SK-N-SH (cell line): ENCODE results near the gene CREB3L1. TPM values are rescaled to one million over a fixed set of nuclear protein-coding genes. Genes with fewer than 3 reads are reported as not detected.

ENCODE experiments used
- CTCF ChIA-PET: fragments of 300-600, 350-600 bp; formaldehyde crosslinking; extraction: SDS; loops from one replicate; lab custom pipeline; 2021; lab: Yijun Ruan, JAX
- POLR2A ChIA-PET: fragments of 350-600 bp; sonication (Branson Sonifier 250); formaldehyde crosslinking; extraction: SDS; loops from one replicate; lab custom pipeline; 2020; ENCODE audit warnings: antibody characterized with exemption, inconsistent platforms; lab: Yijun Ruan, JAX
- DNase-seq: peaks from one replicate; pipeline ENCODE4 v3.0.0; 2012
- H2AFZ ChIP-seq: fragments of 200-600 bp; sonication (generic); 2 replicates; pipeline ENCODE4 v1.8.1; 2016; ENCODE audit warnings: antibody characterized with exemption, mild to moderate bottlenecking, low read depth
- H3F3A ChIP-seq: fragments of 200-600 bp; sonication (generic); replicated peaks from 2 replicates; pipeline ENCODE3; 2016; ENCODE audit warnings: antibody characterized with exemption, mild to moderate bottlenecking; ENCODE audit not compliant: insufficient read depth
- H3K27ac ChIP-seq, 2 experiments: fragments of 200-500 bp in 1 of 2; fragments of 200-600 bp in 1 of 2; sonication (Bioruptor generic) in 1 of 2; sonication (generic), shearing (Covaris generic) in 1 of 2; 2 replicates each; pipeline versions ENCODE4 v1.5.1 to v1.6.1; 2014 to 2016; ENCODE audit warnings: low read depth in 2 of 2, inconsistent platforms in 1 of 2, low read length in 1 of 2, mild to moderate bottlenecking in 1 of 2, mixed read lengths in 1 of 2
- H3K27me3 ChIP-seq: fragments of 200-600 bp; sonication (generic), shearing (Covaris generic); 2 replicates; pipeline ENCODE4 v1.6.1; 2016; ENCODE audit warnings: mixed run types; ENCODE audit not compliant: insufficient read depth
- H3K36me3 ChIP-seq, 2 experiments: fragments of 200-500 bp in 1 of 2; fragments of 200-600 bp in 1 of 2; sonication (Bioruptor generic) in 1 of 2; sonication (generic) in 1 of 2; replicated peaks in 1 of 2; 2 replicates each; pipeline versions ENCODE3 to v1.5.1; 2014 to 2016; ENCODE audit warnings: low read length in 1 of 2, mild to moderate bottlenecking in 1 of 2; ENCODE audit not compliant: insufficient read depth in 2 of 2, control insufficient read depth in 1 of 2
- H3K4me1 ChIP-seq, 2 experiments: fragments of 200-500 bp in 1 of 2; fragments of 200-600 bp in 1 of 2; sonication (Bioruptor generic) in 1 of 2; sonication (generic), shearing (Covaris generic) in 1 of 2; 2 replicates each; pipeline versions ENCODE4 v1.5.1 to v1.6.1; 2014 to 2016; ENCODE audit warnings: low read depth in 1 of 2, low read length in 1 of 2, mixed run types in 1 of 2; ENCODE audit not compliant: insufficient read depth in 2 of 2, control insufficient read depth in 1 of 2
- H3K4me2 ChIP-seq: fragments of 200-600 bp; sonication (generic), shearing (Covaris generic); 2 replicates; pipeline ENCODE4 v1.6.1; 2017; ENCODE audit warnings: mixed run types
- H3K4me3 ChIP-seq, 2 experiments: fragments of 200-500 bp in 1 of 2; fragments of 200-600 bp in 1 of 2; sonication (Bioruptor generic) in 1 of 2; sonication (generic), shearing (Covaris generic) in 1 of 2; 2 replicates each; pipeline versions ENCODE4 v1.5.1 to v1.8.1; 2014 to 2016; ENCODE audit warnings: low read depth in 2 of 2, inconsistent platforms in 1 of 2, low read length in 1 of 2, mild to moderate bottlenecking in 1 of 2, mixed read lengths in 1 of 2, moderate library complexity in 1 of 2
- H3K79me2 ChIP-seq: fragments of 200-600 bp; sonication (generic); 2 replicates; pipeline ENCODE4 v1.8.1; 2017; ENCODE audit warnings: mild to moderate bottlenecking; ENCODE audit not compliant: insufficient read depth
- H3K9ac ChIP-seq: fragments of 200-600 bp; sonication (generic); 2 replicates; pipeline ENCODE4 v1.6.1; 2017; ENCODE audit warnings: mixed run types
- H3K9me2 ChIP-seq: fragments of 200-600 bp; sonication (generic); 2 replicates; pipeline ENCODE4 v1.6.1; 2017; ENCODE audit warnings: mixed run types
- H3K9me3 ChIP-seq: fragments of 200-600 bp; sonication (generic); 2 replicates; pipeline ENCODE4 v1.6.1; 2017; ENCODE audit warnings: mixed run types, mild to moderate bottlenecking, moderate library complexity
- H4K20me1 ChIP-seq: fragments of 200-600 bp; sonication (generic); 2 replicates; pipeline ENCODE4 v1.6.1; 2017; ENCODE audit warnings: mild to moderate bottlenecking, mixed run types; ENCODE audit not compliant: insufficient read depth
- GATA2 ChIP-seq: sonication (generic); formaldehyde crosslinking; IDR thresholded peaks from 2 replicates; pipeline ENCODE4 v1.5.0; 2020; ENCODE audit warnings: mild to moderate bottlenecking, missing genetic modification reagents
- JUND ChIP-seq: IDR thresholded peaks from 2 replicates; pipeline ENCODE4 v1.4.0; 2012
- RFX5 ChIP-seq: IDR thresholded peaks from 2 replicates; pipeline ENCODE4 v1.6.1; 2012; ENCODE audit warnings: mild to moderate bottlenecking, improper control_type of control experiment, low read length
- SIN3A ChIP-seq: IDR thresholded peaks from 2 replicates; pipeline ENCODE4 v1.6.1; 2012; ENCODE audit warnings: low read depth, mild to moderate bottlenecking, low read length, moderate library complexity, borderline replicate concordance
- TCF12 ChIP-seq: IDR thresholded peaks from 2 replicates; pipeline ENCODE4 v1.4.0; 2012
- TEAD4 ChIP-seq: IDR thresholded peaks from 2 replicates; pipeline ENCODE4 v1.4.0; 2012; ENCODE audit warnings: mild to moderate bottlenecking, borderline replicate concordance; ENCODE audit not compliant: insufficient read depth
- WGBS: methylation state at CpG from one replicate; pipeline ENCODE4 v1.1.6; 2017; ENCODE audit warnings: low lambda C conversion rate; 5-methylcytosine and 5-hydroxymethylcytosine counted together
- polyA plus RNA-seq, 3 experiments: library from polyadenylated mRNA; depleted of rRNA; stranded (reverse); fragments of >200 nt; gene quantifications; 2 replicates each; pipeline ENCODE4 v1.2.3, GENCODE V29; 2012
- TF ChIP-seq, protein P1 (sequence below): fragments of 200-600 bp; sonication (generic); IDR thresholded peaks from 2 replicates; pipeline ENCODE4 v1.6.1; 2017; ENCODE audit warnings: antibody characterized with exemption, mild to moderate bottlenecking, moderate library complexity
- TF ChIP-seq, protein P2 (sequence below): IDR thresholded peaks from 2 replicates; pipeline ENCODE4 v1.4.0; 2012; ENCODE audit warnings: low read depth, borderline replicate concordance

Gene CREB3L1
- polyA plus RNA-seq, 1 of the 3 experiments (the other 2 are of a cell fraction) = 14.0 TPM

DNA sequence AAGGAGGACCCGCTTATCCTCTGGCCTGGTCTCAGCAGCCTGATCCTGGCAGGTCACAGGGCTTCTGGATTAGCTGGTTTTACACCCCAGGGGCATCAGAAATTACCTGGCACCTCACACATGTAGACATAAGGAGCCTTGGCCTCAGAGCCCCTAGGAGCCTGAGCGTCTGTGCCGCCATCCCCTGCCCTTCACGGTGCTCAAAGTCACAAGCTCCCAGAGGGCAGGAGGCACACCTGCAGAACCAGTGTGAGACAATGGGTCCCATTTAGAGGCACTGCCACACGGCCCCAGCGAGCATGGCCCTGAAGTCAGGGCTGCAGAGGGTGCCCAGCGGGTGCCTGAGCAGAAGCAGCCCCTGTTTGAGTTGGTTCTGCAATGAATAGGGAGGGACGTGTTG lies 73.7 kb downstream of the CREB3L1 start:
- H3K27ac ChIP-seq = no peak overlapping the region
- TF ChIP-seq, protein P1, sequence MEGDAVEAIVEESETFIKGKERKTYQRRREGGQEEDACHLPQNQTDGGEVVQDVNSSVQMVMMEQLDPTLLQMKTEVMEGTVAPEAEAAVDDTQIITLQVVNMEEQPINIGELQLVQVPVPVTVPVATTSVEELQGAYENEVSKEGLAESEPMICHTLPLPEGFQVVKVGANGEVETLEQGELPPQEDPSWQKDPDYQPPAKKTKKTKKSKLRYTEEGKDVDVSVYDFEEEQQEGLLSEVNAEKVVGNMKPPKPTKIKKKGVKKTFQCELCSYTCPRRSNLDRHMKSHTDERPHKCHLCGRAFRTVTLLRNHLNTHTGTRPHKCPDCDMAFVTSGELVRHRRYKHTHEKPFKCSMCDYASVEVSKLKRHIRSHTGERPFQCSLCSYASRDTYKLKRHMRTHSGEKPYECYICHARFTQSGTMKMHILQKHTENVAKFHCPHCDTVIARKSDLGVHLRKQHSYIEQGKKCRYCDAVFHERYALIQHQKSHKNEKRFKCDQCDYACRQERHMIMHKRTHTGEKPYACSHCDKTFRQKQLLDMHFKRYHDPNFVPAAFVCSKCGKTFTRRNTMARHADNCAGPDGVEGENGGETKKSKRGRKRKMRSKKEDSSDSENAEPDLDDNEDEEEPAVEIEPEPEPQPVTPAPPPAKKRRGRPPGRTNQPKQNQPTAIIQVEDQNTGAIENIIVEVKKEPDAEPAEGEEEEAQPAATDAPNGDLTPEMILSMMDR = no peak
- TF ChIP-seq TEAD4 = no peak
- TF ChIP-seq JUND = no peak
- TF ChIP-seq, protein P2, sequence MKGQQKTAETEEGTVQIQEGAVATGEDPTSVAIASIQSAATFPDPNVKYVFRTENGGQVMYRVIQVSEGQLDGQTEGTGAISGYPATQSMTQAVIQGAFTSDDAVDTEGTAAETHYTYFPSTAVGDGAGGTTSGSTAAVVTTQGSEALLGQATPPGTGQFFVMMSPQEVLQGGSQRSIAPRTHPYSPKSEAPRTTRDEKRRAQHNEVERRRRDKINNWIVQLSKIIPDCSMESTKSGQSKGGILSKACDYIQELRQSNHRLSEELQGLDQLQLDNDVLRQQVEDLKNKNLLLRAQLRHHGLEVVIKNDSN = no peak
- no peak for TF ChIP-seq SIN3A
- TF ChIP-seq, all 33 proteins: peak for 0
- H3K4me2 ChIP-seq = no peak overlapping the region
- H4K20me1 ChIP-seq = peaks cover 31% of the 10 kb centered on the region; the same call in 1 of the 2 replicates
- no peaks in the 10 kb centered on the region for H3K27me3 ChIP-seq
- ChIA-PET CTCF (interaction anchor here (0.6 to 17.7 kb wide), 13 partner anchors 8 to 1099 kb away, joined by 3 to 423 read pairs (median 6); partner anchors contain the start of gene CHRM4), POLR2A (interaction anchor here (1.1 kb wide), 1 partner anchor 56 kb away, joined by 3 read pairs; no protein-coding TSS in a partner anchor)
- H3K4me3 ChIP-seq = no peak overlapping the region
- DNase-seq = no peak
- peaks cover 3 to 5% of the 10 kb centered on the region in 2 experiments for H3K36me3 ChIP-seq
- no peak overlapping the region for H2AFZ ChIP-seq
- no peaks in the 10 kb centered on the region for H3K9me3 ChIP-seq
- no peaks in the 10 kb centered on the region for H3K9me2 ChIP-seq
- WGBS = 95% methylated on average over 7 of the region's 8 CpGs
- H3K79me2 ChIP-seq = peaks cover 83% of the 10 kb centered on the region
- H3K4me1 ChIP-seq = peaks cover 17 to 19% of the 10 kb centered on the region in 2 experiments; a peak in 3 of 4 replicates
- no peak overlapping the region for H3K9ac ChIP-seq
- no peaks in the 10 kb centered on the region for H3F3A ChIP-seq

DNA sequence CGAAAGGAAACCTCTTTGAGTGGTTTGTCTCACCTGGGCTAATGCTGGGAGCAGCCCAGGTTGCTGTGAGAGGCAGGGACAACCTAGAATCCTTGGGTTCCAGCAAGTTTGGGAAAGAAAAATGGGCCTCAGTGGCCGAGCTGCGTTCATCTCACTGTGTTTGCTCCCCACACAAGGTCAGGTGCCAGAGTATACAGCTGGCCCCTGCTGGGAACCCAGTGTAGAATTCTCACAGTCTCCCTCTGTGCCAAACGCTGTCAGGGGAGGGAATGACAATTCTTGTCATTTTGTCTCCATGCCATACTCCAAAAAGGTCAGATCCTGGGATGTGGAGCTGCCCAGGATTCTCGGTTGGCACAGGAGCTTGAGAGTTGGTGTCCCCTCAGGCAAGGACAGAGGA lies 74.1 kb downstream of the CREB3L1 start:
- 77% methylated on average over 2 of the region's 5 CpGs for WGBS

More for the DNA sequence above, 74.1 kb downstream of the CREB3L1 start:
- Histone ChIP-seq H3K27ac (no peak overlapping the region), H2AFZ (no peak overlapping the region), H3K9ac (no peak overlapping the region), H3K9me2 (no peaks in the 10 kb centered on the region), H3K9me3 (no peaks in the 10 kb centered on the region), H3K79me2 (peaks cover 87% of the 10 kb centered on the region), H3K4me1 (peaks cover 17 to 19% of the 10 kb centered on the region in 2 experiments; a peak in 3 of 4 replicates), H3K36me3 (peaks cover 3 to 5% of the 10 kb centered on the region in 2 experiments), H3K4me3 (no peak overlapping the region), H3K4me2 (no peak overlapping the region), H4K20me1 (peaks cover 31% of the 10 kb centered on the region; the same call in 1 of the 2 replicates), H3K27me3 (no peaks in the 10 kb centered on the region), H3F3A (no peaks in the 10 kb centered on the region)
- no peak for DNase-seq
- CTCF ChIA-PET = interaction anchor here (0.6 to 17.7 kb wide), 25 partner anchors 9 to 1099 kb away, joined by 3 to 423 read pairs (median 5); partner anchors contain the start of gene CHRM4
- POLR2A ChIA-PET = interaction anchor here (1.4 kb wide), 1 partner anchor 10 kb away, joined by 6 read pairs; no protein-coding TSS in a partner anchor
- TF ChIP-seq, protein P1 = no peak
- no peak for TF ChIP-seq GATA2 (CRISPR knock-in tag)
- TF ChIP-seq JUND = no peak
- TF ChIP-seq TCF12 = no peak
- TF ChIP-seq RFX5 = no peak
